HepG2 (cell line): ENCODE results near the gene USP7. TPM values are rescaled to one million over a fixed set of nuclear protein-coding genes. Genes with fewer than 3 reads are reported as not detected.

Experiments used
- ATF7-NPFF ChIP-seq: sonication (generic); formaldehyde crosslinking; IDR thresholded peaks from 2 replicates; pipeline ENCODE4 v1.8.1; 2023; ENCODE audit warnings: mild to moderate bottlenecking, low read depth, missing genetic modification reagents, moderate library complexity
- HCFC1 ChIP-seq: fragments of 150-350 bp; IDR thresholded peaks from 2 replicates; pipeline ENCODE4 v1.6.1; 2014; ENCODE audit warnings: low read depth, low read length
- HOXA9 ChIP-seq: sonication (generic); formaldehyde crosslinking; IDR thresholded peaks from 2 replicates; pipeline ENCODE4 v1.8.1; 2022; ENCODE audit warnings: missing genetic modification reagents, mild to moderate bottlenecking, moderate library complexity, borderline replicate concordance
- LCORL ChIP-seq, 2 experiments: fragments of 450-650 bp in 1 of 2; sonication (generic) in 1 of 2; formaldehyde crosslinking in 1 of 2; IDR thresholded peaks; 2 replicates each; pipeline versions ENCODE4 v1.5.0 to v1.6.1; 2017 to 2020; ENCODE audit warnings: antibody characterized with exemption in 1 of 2, missing genetic modification reagents in 1 of 2
- NCOA5 ChIP-seq: sonication (generic); formaldehyde crosslinking; IDR thresholded peaks from 2 replicates; pipeline ENCODE4 v1.4.0; 2020; ENCODE audit warnings: missing genetic modification reagents
- NFATC3 ChIP-seq: sonication (generic); formaldehyde crosslinking; IDR thresholded peaks from 2 replicates; pipeline ENCODE4 v1.5.1; 2020; ENCODE audit warnings: mild to moderate bottlenecking, missing genetic modification reagents
- PRMT3 ChIP-seq: sonication (generic); formaldehyde crosslinking; IDR thresholded peaks from 2 replicates; pipeline ENCODE4 v1.8.1; 2022; ENCODE audit warnings: low read depth, mild to moderate bottlenecking, moderate library complexity, missing genetic modification reagents, borderline replicate concordance
- RNF2 ChIP-seq: fragments of 450-650 bp; conservative IDR thresholded peaks from 2 replicates; pipeline ENCODE4 v1.6.1; 2016; ENCODE audit warnings: low read depth
- SKI ChIP-seq: fragments of 450-650 bp; IDR thresholded peaks from one replicate; pipeline ENCODE4 v1.6.1; 2018; ENCODE audit warnings: mild to moderate bottlenecking; ENCODE audit not compliant: partially characterized antibody
- TP53 ChIP-seq: sonication (generic); formaldehyde crosslinking; conservative IDR thresholded peaks from 2 replicates; pipeline ENCODE4 v1.4.0; 2020; ENCODE audit warnings: missing genetic modification reagents
- ZEB1 ChIP-seq: IDR thresholded peaks from 2 replicates; pipeline ENCODE4 v1.6.1; 2012; ENCODE audit warnings: mild to moderate bottlenecking, low read depth, inconsistent platforms; ENCODE audit not compliant: insufficient replicate concordance
- ZNF331 ChIP-seq: sonication (generic); formaldehyde crosslinking; IDR thresholded peaks from 2 replicates; pipeline ENCODE4 v1.4.0; 2020; ENCODE audit warnings: missing genetic modification reagents
- polyA plus RNA-seq, 8 experiments: library from polyadenylated mRNA; depleted of rRNA in 3 of 8; stranded (reverse) in 7 of 8; unstranded in 1 of 8; fragments of >200 nt; fragmentation: Illumina TruSeq in 4 of 8; extraction: Trizol in 4 of 8; gene quantifications; 2 replicates each; pipeline versions ENCODE4 v1.2.1 to v1.2.3, GENCODE V29; 2011 to 2016; ENCODE audit warnings: low read depth in 4 of 8, missing spikeins in 1 of 8, mixed read lengths in 1 of 8; ENCODE audit not compliant: insufficient read depth in 1 of 8
- total RNA-seq, 5 experiments: library from RNA; depleted of rRNA; stranded (reverse); fragments of >200 nt; fragmentation: Illumina TruSeq; extraction: Trizol; gene quantifications; 2 replicates each; pipeline ENCODE4 v1.2.3, GENCODE V29; 2016; ENCODE audit warnings: low read depth in 1 of 5
- TF ChIP-seq, protein P1 (sequence below): sonication (generic); formaldehyde crosslinking; IDR thresholded peaks from 2 replicates; pipeline ENCODE4 v1.5.0; 2020; ENCODE audit warnings: missing genetic modification reagents
- TF ChIP-seq, protein P2 (sequence below): IDR thresholded peaks from 2 replicates; pipeline ENCODE4 v1.6.1; 2018; ENCODE audit warnings: missing genetic modification reagents, mild to moderate bottlenecking, missing compliant biosample characterization
- TF ChIP-seq, protein P3 (sequence below): sonication (generic); formaldehyde crosslinking; IDR thresholded peaks from 2 replicates; pipeline ENCODE4 v1.8.0; 2023; ENCODE audit warnings: mild to moderate bottlenecking, missing genetic modification reagents
- TF ChIP-seq, protein P4 (sequence below): sonication (generic); formaldehyde crosslinking; IDR thresholded peaks from 2 replicates; pipeline ENCODE4 v1.9.0; 2021; ENCODE audit warnings: missing genetic modification reagents, borderline replicate concordance
- TF ChIP-seq, protein P5 (sequence below): sonication (generic); formaldehyde crosslinking; IDR thresholded peaks from 2 replicates; pipeline ENCODE4 v1.5.0; 2020; ENCODE audit warnings: missing genetic modification reagents
- TF ChIP-seq, protein P6 (sequence below): sonication (generic); formaldehyde crosslinking; IDR thresholded peaks from 2 replicates; pipeline ENCODE4 v1.8.0; 2022; ENCODE audit warnings: mild to moderate bottlenecking, missing genetic modification reagents, moderate library complexity
- TF ChIP-seq, protein P7 (sequence below): IDR thresholded peaks from 2 replicates; pipeline ENCODE4 v1.6.1; 2016; ENCODE audit warnings: low read depth

Gene USP7
- total and polyA plus RNA-seq, 2 of the 13 experiments (the other 11 are each of a cell fraction or from before 2014, with no cell fraction given), result 52.5 to 173 TPM

DNA sequence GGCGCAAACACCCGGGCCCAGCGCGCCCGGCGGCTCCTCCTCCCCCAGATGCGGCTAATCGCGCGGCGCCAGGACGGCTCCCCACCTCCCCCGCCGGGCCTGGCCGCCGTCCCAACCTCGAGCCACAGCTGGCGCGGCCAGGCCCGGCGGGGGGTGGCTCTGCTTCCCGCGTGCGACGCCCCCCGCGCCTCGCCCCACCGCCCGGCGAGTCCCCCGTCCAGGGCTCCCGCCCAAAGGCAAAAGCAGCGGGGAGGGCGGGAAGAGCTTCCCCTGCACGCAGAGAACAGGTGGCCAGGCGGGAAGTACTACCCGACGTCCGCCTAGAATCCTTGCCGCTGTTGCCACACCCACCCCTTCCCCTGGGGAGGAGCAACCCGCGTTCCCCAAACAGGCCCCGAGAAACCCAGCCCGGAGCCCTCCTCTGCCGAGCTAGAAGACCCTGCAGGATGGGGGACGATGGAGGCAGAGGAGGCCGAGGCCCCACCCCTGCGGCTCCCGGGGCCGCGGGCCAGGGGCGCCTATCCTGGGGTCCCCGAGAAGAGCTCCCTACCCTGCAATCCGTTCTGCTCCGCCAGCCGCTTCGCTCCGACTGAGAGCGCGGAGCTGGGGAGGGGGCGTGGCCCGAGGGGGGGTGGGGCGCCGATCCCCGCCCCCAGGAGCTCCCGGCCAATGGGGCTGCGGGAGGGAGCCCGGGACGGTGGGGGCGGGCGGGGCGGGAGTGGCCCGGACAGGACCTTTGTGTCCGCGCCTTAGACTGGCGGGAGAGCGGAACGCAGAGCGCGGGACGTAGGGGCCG, 95.1 kb downstream of the USP7 start, which contains the start of gene CARHSP1 (continued):
- TF ChIP-seq, protein P1, sequence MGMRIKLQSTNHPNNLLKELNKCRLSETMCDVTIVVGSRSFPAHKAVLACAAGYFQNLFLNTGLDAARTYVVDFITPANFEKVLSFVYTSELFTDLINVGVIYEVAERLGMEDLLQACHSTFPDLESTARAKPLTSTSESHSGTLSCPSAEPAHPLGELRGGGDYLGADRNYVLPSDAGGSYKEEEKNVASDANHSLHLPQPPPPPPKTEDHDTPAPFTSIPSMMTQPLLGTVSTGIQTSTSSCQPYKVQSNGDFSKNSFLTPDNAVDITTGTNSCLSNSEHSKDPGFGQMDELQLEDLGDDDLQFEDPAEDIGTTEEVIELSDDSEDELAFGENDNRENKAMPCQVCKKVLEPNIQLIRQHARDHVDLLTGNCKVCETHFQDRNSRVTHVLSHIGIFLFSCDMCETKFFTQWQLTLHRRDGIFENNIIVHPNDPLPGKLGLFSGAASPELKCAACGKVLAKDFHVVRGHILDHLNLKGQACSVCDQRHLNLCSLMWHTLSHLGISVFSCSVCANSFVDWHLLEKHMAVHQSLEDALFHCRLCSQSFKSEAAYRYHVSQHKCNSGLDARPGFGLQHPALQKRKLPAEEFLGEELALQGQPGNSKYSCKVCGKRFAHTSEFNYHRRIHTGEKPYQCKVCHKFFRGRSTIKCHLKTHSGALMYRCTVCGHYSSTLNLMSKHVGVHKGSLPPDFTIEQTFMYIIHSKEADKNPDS (CRISPR knock-in tag), result no peak
- TF ChIP-seq, protein P2, sequence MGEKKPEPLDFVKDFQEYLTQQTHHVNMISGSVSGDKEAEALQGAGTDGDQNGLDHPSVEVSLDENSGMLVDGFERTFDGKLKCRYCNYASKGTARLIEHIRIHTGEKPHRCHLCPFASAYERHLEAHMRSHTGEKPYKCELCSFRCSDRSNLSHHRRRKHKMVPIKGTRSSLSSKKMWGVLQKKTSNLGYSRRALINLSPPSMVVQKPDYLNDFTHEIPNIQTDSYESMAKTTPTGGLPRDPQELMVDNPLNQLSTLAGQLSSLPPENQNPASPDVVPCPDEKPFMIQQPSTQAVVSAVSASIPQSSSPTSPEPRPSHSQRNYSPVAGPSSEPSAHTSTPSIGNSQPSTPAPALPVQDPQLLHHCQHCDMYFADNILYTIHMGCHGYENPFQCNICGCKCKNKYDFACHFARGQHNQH (CRISPR knock-in tag), result no peak; the same call in 1 of the 2 replicates
- TF ChIP-seq LCORL (IDR thresholded peaks at IDR 0.05) (no peak), LCORL (CRISPR knock-in tag; IDR thresholded peaks at IDR 0.05) (no peak; the same call in 1 of the 2 replicates), HOXA9 (CRISPR knock-in tag) (0 out of 2 replicates have a peak, but pooled peaks have one; percentile 38), PRMT3 (CRISPR knock-in tag) (no peak), TP53 (CRISPR knock-in tag) (0 out of 2 replicates have a peak, but pooled peaks have one; percentile 31), NCOA5 (no peak), NFATC3 (CRISPR knock-in tag) (no peak; the same call in 1 of the 2 replicates), HCFC1 (no peak), ZEB1 (no peak), SKI (no peak), RNF2 (no peak), ZNF331 (CRISPR knock-in tag) (0 out of 2 replicates have a peak, but pooled peaks have one; percentile 11), ATF7-NPFF (peak; percentile 78)
- TF ChIP-seq, protein P3, sequence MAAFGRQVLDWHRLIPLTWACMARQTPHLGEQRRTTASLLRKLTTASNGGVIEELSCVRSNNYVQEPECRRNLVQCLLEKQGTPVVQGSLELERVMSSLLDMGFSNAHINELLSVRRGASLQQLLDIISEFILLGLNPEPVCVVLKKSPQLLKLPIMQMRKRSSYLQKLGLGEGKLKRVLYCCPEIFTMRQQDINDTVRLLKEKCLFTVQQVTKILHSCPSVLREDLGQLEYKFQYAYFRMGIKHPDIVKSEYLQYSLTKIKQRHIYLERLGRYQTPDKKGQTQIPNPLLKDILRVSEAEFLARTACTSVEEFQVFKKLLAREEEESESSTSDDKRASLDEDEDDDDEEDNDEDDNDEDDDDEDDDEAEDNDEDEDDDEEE (CRISPR knock-in tag), result peak; percentile 79
- TF ChIP-seq, protein P4, sequence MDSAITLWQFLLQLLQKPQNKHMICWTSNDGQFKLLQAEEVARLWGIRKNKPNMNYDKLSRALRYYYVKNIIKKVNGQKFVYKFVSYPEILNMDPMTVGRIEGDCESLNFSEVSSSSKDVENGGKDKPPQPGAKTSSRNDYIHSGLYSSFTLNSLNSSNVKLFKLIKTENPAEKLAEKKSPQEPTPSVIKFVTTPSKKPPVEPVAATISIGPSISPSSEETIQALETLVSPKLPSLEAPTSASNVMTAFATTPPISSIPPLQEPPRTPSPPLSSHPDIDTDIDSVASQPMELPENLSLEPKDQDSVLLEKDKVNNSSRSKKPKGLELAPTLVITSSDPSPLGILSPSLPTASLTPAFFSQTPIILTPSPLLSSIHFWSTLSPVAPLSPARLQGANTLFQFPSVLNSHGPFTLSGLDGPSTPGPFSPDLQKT, result no peak
- TF ChIP-seq, protein P5, sequence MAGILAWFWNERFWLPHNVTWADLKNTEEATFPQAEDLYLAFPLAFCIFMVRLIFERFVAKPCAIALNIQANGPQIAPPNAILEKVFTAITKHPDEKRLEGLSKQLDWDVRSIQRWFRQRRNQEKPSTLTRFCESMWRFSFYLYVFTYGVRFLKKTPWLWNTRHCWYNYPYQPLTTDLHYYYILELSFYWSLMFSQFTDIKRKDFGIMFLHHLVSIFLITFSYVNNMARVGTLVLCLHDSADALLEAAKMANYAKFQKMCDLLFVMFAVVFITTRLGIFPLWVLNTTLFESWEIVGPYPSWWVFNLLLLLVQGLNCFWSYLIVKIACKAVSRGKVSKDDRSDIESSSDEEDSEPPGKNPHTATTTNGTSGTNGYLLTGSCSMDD (CRISPR knock-in tag), result no peak
- TF ChIP-seq, protein P6, sequence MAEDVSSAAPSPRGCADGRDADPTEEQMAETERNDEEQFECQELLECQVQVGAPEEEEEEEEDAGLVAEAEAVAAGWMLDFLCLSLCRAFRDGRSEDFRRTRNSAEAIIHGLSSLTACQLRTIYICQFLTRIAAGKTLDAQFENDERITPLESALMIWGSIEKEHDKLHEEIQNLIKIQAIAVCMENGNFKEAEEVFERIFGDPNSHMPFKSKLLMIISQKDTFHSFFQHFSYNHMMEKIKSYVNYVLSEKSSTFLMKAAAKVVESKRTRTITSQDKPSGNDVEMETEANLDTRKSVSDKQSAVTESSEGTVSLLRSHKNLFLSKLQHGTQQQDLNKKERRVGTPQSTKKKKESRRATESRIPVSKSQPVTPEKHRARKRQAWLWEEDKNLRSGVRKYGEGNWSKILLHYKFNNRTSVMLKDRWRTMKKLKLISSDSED, result no peak
- TF ChIP-seq, protein P7, sequence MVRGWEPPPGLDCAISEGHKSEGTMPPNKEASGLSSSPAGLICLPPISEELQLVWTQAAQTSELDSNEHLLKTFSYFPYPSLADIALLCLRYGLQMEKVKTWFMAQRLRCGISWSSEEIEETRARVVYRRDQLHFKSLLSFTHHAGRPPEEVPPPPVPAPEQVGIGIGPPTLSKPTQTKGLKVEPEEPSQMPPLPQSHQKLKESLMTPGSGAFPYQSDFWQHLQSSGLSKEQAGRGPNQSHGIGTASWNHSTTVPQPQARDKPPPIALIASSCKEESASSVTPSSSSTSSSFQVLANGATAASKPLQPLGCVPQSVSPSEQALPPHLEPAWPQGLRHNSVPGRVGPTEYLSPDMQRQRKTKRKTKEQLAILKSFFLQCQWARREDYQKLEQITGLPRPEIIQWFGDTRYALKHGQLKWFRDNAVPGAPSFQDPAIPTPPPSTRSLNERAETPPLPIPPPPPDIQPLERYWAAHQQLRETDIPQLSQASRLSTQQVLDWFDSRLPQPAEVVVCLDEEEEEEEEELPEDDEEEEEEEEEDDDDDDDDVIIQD (CRISPR knock-in tag), result no peak
